GM10248 (cell line): ENCODE results near the gene PARP9.

Source experiments
- CTCF ChIA-PET: fragments of 300-600 bp; sonication (Branson Sonifier 250); formaldehyde crosslinking; extraction: SDS; loops from one replicate; lab custom pipeline; 2021; ENCODE audit warnings: antibody characterized with exemption; lab: Yijun Ruan, JAX
- POLR2A ChIA-PET: fragments of 350-650 bp; sonication (Branson Sonifier 250); formaldehyde crosslinking; extraction: SDS; loops from one replicate; lab custom pipeline; 2020; ENCODE audit warnings: antibody characterized with exemption; lab: Yijun Ruan, JAX
- DNase-seq: peaks from one replicate; pipeline ENCODE4 v3.0.0; 2012; ENCODE audit errors: extremely low spot score
- TF ChIP-seq, protein P1 (sequence below): IDR thresholded peaks from 2 replicates; pipeline ENCODE4 v1.5.1; 2012; ENCODE audit warnings: mild to moderate bottlenecking, low read depth; ENCODE audit errors: extremely low read depth, missing control alignments, control extremely low read depth

Gene PARP9

GRCh38 chr3:122563717-122564025 lies 429 bp downstream of the PARP9 start:
- TF ChIP-seq, protein P1, sequence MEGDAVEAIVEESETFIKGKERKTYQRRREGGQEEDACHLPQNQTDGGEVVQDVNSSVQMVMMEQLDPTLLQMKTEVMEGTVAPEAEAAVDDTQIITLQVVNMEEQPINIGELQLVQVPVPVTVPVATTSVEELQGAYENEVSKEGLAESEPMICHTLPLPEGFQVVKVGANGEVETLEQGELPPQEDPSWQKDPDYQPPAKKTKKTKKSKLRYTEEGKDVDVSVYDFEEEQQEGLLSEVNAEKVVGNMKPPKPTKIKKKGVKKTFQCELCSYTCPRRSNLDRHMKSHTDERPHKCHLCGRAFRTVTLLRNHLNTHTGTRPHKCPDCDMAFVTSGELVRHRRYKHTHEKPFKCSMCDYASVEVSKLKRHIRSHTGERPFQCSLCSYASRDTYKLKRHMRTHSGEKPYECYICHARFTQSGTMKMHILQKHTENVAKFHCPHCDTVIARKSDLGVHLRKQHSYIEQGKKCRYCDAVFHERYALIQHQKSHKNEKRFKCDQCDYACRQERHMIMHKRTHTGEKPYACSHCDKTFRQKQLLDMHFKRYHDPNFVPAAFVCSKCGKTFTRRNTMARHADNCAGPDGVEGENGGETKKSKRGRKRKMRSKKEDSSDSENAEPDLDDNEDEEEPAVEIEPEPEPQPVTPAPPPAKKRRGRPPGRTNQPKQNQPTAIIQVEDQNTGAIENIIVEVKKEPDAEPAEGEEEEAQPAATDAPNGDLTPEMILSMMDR: no peak
- peak; percentile 28 for DNase-seq
- ChIA-PET POLR2A (interaction anchor here (1.3 kb wide), 1 partner anchor 15 kb away, joined by 3 read pairs; no protein-coding TSS in a partner anchor), CTCF (interaction anchor here (4.5 to 10.1 kb wide), 2 partner anchors 114 to 115 kb away, joined by 28 to 146 read pairs; partner anchors contain the start of gene PARP14)

- ChIA-PET CTCF (interaction anchor here (0.8 to 10.1 kb wide), 3 partner anchors 24 to 461 kb away, joined by 3 to 146 read pairs (median 4); partner anchors contain the start of gene PARP14), POLR2A (interaction anchor here (1.3 kb wide), 1 partner anchor 16 kb away, joined by 3 read pairs; no protein-coding TSS in a partner anchor)
- TF ChIP-seq, protein P1: no peak
- DNase-seq: no peak
These were observed 980 bp downstream of the PARP9 start for GRCh38 chr3:122562923-122563716.

DNA sequence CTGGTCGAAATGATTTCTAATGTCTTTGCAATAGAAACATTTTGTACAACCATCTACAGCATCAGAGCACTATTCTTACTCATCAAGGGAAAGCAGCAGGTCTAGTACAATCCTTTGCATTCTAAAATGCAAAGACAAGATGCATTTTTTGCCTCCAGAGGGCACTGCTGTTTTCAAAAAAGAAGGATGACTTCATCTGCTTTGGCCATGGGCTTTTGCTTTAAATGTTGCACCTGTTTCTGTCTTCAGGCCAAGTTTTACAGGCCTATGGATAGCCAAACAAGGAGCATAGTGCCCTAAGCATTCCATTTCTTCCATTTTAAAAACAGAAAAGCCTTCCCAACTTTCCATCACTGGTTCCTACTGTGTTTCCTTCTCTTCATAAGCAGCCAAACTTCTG lies 3.4 kb downstream of the PARP9 start:
- DNase-seq: peak; percentile 77
- CTCF ChIA-PET: interaction anchor here (0.7 to 10.1 kb wide), 8 partner anchors 12 to 194 kb away, joined by 3 to 146 read pairs (median 4); partner anchors contain the start of genes PARP14 and PARP15
- POLR2A ChIA-PET: no interaction called here
- TF ChIP-seq, protein P1: peak; percentile 69

GRCh38 chr3:122559906-122560305 lies 4.2 kb downstream of the PARP9 start:
- POLR2A ChIA-PET: no interaction called here
- TF ChIP-seq, protein P1: no peak
- CTCF ChIA-PET: interaction anchor here (0.6 to 10.1 kb wide), 15 partner anchors 11 to 214 kb away, joined by 3 to 146 read pairs (median 3); partner anchors contain the start of genes FAM162A and PARP14
- no peak for DNase-seq

DNA sequence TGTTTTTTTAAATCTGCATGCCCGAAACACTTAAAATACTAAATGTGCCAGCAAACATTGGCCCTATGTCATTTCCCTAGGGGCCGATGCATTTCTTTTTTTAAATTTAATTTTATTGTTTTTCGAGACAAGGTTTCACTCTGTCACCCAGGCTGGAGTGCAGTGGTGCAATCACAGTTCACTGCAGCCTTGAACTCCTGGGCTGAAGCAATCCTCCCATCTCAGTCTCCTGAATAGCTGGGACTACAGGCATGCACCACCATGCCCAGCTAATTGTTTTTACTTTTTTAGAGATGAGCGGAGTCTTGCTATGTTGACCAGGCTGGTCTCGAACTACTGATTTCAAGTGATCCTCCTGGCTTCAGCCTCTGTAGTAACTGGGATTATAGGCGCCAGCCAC lies 5.5 kb downstream of the PARP9 start:
- no peak for DNase-seq
- TF ChIP-seq, protein P1: no peak
- CTCF ChIA-PET: interaction anchor here (0.7 to 10.1 kb wide), 13 partner anchors 12 to 175 kb away, joined by 3 to 146 read pairs (median 3); partner anchors contain the start of genes FAM162A and PARP14
- POLR2A ChIA-PET: interaction anchor here (0.7 kb wide), 1 partner anchor 120 kb away, joined by 4 read pairs; no protein-coding TSS in a partner anchor

DNA sequence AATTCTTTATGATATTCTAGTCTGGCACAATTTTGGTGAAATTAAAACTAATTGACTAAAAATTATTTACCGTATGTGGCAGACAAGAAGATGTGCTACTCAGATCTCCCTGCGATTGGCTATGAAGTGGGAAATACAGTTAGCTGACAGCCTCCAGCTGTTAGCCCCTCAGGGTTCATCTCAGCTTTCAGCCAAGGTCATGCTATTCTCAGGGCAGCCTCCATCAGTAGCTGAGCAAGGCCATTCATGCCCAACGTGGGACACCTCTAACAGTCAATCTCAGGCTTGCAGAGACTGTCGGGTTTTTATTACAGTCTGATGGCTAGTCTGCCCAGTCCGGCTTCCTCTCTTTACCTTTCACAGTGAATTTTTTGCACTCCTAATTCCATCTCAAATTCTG lies 6.7 kb downstream of the PARP9 start:
- ChIA-PET POLR2A (no interaction called here), CTCF (interaction anchor here (1.0 to 10.1 kb wide), 6 partner anchors 8 to 173 kb away, joined by 3 to 146 read pairs (median 4); partner anchors contain the start of genes FAM162A and PARP14)
- TF ChIP-seq, protein P1: no peak
- no peak for DNase-seq
